ENCODE measurements around the gene ABCB6.
"Not testable (repeated sequence)": the region's sequence is repeated elsewhere in the genome, so short reads cannot be mapped to it uniquely, and the experiment has no call there.

The ABCB6 gene

DNA sequence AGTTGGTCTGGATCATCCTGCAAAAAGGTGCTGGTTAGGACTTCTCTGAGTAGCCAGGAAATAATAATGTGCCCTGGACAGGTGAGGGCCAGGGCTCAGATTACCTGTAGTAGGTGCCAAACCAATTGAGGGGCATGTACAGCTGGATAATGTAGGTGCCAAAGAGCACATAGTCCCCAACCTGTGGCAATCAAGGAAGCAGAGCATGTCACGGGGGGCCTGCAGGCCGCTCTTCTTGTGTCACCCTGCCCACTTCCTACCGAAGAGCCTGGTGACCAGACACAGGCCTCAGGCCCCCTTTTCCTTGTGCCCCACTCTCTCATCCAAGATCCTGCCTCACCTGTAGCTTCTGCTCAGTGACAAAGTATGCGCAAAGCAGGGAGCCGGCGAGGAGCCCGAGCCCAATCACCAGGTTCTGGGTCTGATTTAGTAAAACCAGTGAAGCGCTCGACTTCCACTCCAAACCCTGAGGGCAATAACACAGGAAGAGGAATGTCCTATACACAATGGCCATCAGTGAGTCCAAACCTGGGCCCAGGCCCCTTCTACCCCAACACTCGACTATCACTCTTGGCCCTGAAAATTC is 5.2 kb downstream of the ABCB6 start:
- DNase-seq (ENCODE audit: low read depth, low spot score) = no peak

GRCh38 chr2:219213026-219213415 is 5.7 kb downstream of the ABCB6 start:
- DNase-seq (ENCODE audit: low read depth, low spot score) = no peak

GRCh38 chr2:219210886-219211362 is 7.8 kb downstream of the ABCB6 start:
- no peak for DNase-seq (ENCODE audit: low read depth, low spot score)

- DNase-seq (ENCODE audit: low read depth, low spot score) = no peak
Measured at GRCh38 chr2:219210196-219210885, 8.4 kb downstream of the ABCB6 start.

- no peak for DNase-seq (ENCODE audit: low read depth, low spot score)
Measured at GRCh38 chr2:219209236-219210195, 9.2 kb downstream of the ABCB6 start.

- DNase-seq (ENCODE audit: low read depth, low spot score) = no peak
Measured at GRCh38 chr2:219207884-219208740, 10.6 kb downstream of the ABCB6 start.

DNA sequence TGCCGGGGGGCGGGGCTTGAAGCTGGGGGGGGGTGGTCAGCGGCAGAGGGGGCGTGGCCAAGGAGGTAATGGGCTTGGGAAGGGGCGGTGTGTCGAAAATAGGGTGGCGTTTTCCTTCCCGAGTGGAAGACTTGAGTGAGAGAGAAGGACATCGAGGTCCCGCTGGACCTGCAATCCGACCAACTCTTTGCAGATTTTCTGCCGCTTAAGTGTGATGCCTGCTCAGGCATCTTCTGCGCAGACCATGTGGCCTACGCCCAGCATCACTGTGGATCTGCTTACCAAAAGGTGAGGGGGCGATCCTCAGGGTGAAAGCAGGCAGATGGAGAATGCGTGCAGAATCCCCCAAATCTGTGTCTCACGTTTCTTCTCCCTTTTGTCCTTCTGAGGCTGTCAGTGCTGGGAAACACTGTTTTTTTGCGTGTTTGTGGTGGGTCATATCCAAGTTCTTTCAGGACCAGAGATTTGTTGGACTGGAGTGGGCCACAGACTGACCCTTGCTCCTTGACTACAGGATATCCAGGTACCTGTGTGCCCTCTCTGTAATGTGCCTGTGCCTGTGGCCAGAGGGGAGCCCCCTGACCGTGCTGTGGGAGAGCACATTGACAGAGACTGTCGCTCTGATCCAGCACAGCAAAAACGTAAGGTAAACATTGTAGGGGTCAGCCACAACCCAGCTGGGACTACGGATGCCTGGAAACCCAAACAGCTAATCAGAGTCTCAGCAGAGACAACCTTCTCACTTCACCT is 11.4 kb downstream of the ABCB6 start:
- DNase-seq (ENCODE audit: low read depth, low spot score) = no peak

DNA sequence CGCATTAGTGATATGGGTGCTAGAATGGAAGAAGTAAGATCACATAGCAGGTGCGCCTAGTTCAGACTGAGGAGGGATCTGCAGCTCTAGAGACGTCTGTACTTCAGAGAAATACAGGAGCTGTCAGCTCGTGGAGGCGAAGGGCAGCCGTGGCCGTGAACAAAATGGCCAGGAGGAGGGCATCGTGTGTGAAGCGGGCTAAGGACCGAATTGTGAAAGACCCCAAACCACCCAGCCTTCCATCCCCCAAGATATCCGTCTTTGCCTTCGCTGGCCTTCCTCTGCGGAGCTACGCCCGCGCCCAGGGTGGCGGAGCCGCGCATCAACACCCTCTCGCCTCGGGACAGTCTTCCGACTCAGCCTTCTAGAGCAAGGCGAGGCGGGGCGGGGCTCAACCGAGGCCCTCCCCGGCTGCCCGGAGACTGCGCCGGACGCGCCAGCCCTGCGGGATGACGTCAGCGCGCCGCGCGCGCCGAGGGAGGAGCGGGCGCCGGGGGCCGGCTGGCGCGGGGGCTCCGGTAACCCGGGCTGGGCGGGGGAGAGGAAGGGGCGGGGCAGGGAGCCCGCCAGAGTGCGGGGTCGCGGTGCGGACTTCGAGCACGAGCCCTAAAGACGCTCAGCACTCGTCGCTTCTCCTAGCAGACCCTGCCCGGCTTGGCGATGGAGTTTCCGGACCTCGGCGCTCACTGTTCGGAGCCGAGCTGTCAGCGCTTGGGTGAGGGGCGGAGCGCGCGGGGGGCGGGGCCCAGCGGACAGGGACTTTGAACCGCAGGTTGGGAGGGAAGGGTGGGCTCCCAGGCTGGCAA is 12.2 kb downstream of the ABCB6 start, which contains the start of gene ZFAND2B:
ZFAND2B (plus strand) TSS at position 455 of the 806 bp plus-strand sequence; CDS start at position 661, 206 bp downstream.
- no peak for DNase-seq (ENCODE audit: low read depth, low spot score)

DNA sequence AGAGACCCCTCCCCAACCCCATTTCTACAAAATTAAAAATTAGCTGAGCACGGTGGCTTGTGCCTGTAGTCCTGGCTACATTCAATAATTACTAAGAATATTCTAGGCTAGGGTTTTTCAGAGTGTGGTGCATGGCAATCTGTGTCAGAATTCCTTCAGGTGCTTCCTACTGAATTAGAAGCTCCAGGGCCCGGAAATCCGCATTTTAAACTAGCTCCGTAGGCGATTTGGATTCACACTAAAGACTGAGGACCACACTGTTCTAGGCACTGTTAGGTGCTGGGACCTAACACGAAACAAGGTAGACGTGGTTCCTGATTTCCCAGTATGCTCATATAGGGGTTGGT is 12.8 kb downstream of the ABCB6 start:
- DNase-seq (ENCODE audit: low read depth, low spot score) = no peak

DNA sequence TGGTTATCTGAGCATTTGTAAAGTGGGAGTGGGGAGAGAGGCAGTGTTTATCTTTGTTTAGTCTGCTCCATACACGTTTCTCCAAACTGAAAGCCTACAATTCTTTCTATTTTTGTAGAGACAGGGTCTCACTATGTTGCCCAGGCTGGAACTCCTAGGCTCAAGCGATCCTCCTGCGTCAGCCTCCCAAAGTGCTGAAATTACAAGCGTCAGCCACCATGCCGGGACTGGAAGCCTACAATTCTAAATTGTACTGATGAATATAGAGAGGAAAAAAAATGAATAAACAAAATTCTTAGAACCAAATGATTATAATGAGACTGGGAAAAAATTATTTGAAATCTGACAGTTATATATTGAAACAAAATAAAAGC is 13.6 kb downstream of the ABCB6 start:
- no peak for DNase-seq (ENCODE audit: low read depth, low spot score)

DNA sequence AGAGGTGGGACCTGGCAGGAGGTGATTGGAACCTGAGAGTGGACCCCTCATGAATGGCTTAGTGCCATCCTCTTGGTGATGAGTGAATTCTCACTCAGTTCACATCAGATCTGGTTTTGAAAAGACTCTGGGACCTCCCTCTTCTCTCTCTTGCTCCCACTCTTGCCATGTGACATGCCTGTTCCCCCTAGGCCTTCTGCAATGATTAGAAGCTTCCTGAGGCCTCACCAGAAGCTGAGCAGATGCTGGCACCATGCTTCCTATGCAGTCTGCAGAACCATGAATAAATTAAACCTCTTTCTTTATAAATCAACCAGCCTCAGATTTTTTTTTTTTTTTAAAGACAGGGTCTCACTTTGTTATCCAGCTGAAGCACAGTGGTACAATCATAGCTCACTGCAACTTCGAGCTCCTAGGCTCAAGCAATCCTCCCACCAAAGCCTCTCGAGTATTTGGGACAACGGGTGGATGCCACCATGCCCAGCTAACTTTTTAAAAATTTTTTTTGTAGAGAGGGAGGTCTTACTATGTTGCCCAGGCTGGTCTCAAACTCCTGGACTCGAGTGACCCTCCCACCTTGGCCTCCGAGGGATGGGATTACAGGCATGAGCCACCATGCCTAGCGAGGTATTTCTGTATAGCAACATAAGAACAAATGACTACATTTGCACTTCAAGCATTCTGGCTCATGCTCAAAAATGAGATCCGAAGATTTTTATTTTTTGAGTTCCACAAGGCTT is 14.2 kb downstream of the ABCB6 start:
- DNase-seq (ENCODE audit: low read depth, low spot score) = no peak

DNA sequence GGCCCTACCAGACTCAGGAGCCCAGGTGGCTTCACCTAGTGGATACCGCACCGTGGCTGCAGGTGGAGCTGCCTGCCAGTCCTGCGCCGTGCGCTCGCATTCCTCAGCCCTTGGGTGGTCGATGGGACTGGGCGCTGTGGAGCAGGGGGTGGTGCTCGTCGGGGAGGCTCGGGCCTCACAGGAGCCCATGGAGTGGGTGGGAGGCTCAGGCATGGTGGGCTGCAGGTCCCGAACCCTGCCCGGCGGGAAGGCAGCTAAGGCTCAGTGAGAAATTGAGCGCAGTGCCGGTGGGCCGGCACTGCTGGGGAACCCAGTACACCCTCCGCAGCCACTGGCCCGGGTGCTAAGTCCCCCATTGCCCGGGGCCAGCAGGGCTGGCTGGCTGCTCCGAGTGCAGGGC is 17.4 kb downstream of the ABCB6 start:
- DNase-seq (ENCODE audit: low read depth, low spot score) = not testable (repeated sequence)

GRCh38 chr2:219200502-219201326 is 18.0 kb downstream of the ABCB6 start:
- not testable (repeated sequence) for DNase-seq (ENCODE audit: low read depth, low spot score)

GRCh38 chr2:219199470-219200211 is 19.1 kb downstream of the ABCB6 start:
- no peak for DNase-seq (ENCODE audit: low read depth, low spot score)

DNA sequence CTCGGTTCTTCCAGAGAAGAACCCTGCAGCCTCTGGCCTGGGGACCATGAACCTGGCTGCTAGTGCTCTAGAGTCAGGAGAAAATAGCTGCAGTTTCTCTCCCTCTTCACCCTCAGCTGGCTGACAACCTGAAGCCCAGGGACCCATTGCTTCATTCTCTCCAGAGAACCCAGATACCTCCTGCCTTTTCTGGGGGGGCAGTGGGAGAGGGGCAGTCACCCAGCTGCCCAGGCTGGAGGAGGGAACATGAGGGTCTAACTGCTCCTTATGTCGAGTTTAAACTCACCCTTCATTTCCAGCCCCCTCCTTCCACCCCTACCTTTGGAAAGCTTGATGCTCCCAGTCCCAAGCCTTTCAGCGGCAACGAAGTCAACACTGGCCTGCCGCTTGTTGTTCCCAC is 19.8 kb downstream of the ABCB6 start:
- no peak for DNase-seq (ENCODE audit: low read depth, low spot score)

DNA sequence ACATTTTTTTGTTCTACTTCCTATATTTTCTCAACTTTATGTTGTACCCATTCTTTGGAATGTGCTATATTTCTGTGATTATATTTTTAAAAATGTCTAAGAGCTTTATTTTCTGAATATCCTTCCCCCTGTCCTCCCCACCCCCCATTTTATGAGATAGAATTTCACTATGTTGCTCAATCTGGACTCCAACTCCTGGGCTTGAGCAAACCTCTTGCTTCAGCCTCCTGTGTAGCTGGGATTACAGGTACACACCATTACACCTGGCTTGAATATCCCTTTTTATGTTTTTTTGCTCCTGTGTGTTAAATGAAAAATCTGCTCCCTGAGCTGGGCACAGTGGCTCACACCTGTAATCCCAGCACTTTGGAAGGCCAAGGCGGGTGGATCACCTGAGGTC is 21.4 kb downstream of the ABCB6 start:
- DNase-seq (ENCODE audit: low read depth, low spot score) = no peak

DNA sequence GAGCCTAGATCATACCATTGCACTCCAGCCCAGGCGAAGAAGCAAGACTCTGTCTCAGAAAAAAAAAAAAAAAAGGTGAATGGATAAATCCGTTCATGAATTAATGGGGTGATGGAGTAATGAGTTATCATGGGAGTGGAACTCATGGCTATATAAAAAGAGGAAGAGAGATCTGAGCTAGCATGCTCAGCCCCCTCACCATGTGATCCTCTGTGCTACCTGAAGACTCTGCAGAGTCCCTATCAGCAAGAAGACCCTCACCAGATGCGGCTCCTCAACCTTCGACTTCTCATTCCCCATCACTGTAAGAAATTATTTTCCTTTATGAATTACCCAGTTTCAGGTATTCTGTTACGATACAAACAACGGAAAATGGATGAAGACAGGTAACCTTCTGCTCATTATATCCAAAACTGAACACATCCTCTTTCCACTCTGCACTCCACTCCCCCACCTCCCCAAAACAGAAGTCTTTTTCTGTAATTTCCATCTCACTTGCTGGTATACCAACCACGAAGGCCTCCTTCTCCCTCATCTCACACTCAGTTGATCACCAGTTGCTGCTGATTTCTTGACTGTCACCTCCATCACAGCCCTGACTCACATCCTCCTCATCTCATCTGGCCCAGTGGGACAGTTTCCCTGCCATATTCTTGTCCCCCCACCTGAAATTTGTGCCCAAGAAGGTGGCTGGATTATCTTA is 31.9 kb downstream of the ABCB6 start:
- no peak for DNase-seq (ENCODE audit: low read depth, low spot score)

All from iPS DF 19.7 (cell line).